ENCODE measurements around the gene HRH2. TPM values are rescaled to one million over a fixed set of nuclear protein-coding genes. Genes with fewer than 3 reads are reported as not detected.

HRH2 gene
- total RNA-seq, 1 donor from 2014 or later: 67.3 TPM

Other genes starting within 250 kb of the HRH2 start
- 0.07 TPM in 1 of 2 replicates, not detected in the other for gene DRD1, start 213.9 kb upstream of the HRH2 start, total RNA-seq
- gene SFXN1, start 179.5 kb upstream of the HRH2 start, total RNA-seq: 390 and 404 TPM in 2 replicates
- gene CPLX2, start 213.5 kb downstream of the HRH2 start, total RNA-seq: not detected in 2 replicates

Data from activated CD4-positive, alpha-beta T cell treated with anti-CD3 and anti-CD28 coated beads, Interleukin-2, amount 10 ng/mL, durations not matched to agents 24 days and 14 days (primary cell).